Amygdala (tissue), 56 donors: ENCODE data around the gene NCAN.

Source experiments
- DNase-seq, 56 donors: peaks; one replicate each; lab custom pipeline; 2025; lab: John Stamatoyannopoulos, UW

The NCAN gene

GRCh38 chr19:19257836-19258588 is 46.3 kb downstream of the NCAN start:
- DNase-seq = no peak

GRCh38 chr19:19258589-19259338 is 47.0 kb downstream of the NCAN start:
- DNase-seq = no peak

- peak in 18 of 56 donors; percentile 2 to 59 (median 26) for DNase-seq
Measured at GRCh38 chr19:19259741-19260140, 48.0 kb downstream of the NCAN start.

DNA sequence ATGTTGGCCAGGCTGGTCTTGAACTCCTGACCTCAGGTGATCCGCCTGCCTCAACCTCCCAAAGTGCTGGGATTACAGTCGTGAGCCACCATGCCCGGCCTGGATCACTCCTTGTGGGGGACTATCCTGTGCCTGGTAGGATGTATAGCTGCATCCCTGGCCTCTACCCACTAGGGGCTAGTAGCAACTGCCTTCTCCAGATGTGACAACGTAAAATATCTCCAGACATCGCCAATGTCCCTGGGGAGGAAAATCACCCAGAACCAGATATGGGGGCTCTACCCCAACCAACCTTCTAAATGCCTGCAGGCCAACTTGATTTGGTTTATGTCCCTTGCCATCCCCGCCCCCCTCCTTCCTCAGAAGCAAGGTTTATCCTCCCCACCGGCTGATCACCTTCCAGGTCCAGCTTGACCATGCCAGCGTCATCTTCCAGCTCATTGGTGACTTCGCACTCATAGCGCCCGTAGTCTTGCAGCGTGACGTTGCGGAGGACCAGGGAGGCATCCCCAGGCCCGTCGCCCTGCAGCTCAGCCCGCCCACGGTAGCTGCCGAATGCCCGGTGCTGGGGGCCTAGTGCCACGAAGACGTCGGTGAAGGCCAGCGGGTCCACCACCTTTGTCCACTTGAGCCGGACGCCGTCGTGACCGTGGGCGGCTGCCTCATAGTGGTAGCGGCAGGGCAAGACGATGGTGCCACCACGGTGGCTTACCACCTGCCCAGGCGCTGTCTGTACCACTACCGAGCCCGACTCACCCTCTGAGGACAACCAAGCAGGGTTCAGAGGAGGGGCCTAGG is 48.9 kb downstream of the NCAN start:
- no peak for DNase-seq

DNA sequence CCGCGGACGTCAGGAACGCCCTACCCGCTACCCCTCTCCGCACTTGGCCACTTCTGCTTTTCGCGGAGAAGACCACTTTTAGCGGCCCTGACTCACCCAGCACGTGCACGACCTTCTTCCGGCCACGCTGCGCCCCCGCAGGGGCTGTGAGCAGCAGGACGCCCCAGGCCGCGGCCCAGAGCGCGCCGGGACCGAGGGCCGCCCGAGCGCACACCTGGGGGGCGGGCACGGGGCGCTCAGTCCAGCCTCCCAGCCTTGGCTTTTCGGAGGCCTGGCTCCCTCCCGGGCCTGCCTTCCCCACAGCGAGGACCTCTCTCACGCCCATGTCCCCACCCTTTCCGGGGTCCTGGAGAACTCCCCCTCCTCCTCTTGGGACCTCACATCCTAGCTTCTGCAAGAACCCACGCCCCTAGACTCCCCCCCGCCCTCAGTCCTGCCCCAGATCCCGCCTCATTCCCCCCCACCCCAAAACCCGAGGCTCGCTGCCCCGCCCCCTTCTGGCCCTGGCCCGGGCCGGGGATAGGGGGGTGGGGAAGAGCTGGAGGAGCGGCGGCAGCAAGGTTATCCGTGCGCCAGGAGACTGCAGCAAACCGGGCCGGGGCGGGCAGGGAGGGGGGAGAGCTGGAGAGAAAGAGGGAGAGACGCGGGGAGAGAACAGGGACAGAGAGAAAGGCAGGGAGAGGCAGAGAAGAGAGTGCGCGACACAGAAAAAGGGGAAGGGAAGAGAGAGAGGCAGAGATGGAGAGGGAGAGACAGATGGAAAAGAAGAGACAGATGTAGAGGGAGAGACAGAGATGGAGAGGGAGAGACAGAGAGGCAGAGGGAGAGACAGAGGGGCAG is 49.8 kb downstream of the NCAN start:
- DNase-seq = peak in 2 of 56 donors; percentile 20 to 27

GRCh38 chr19:19262190-19263057 is 50.7 kb downstream of the NCAN start:
- DNase-seq = no peak

DNA sequence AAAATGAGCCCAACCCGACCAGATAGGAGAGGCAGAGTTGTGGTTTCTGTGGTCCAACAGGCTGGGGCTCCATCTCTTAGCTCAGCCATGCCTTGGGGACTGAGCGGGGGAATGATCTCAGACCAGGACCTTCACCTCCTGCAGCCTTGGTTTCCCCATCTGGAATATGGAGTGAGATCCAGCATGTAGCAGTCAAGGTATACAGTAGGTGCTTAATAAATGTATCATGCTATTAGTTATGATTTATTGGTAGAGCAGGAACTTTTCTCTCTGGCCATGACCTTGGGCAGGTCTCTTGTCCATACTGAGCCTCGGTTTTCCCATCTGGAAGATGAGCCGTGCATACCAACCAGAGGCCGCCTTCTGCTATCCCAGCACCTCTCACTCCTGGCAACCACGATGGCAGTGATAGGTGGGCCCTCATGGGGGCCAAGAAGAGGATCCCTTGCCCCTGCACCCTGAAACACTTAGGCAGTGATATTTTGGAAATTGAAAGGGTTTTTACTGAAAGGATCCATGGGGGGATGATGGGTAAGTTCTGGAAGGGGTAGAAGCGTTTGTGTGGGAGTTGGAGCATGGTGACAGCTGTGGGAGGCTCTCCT is 52.2 kb downstream of the NCAN start:
- DNase-seq = no peak

- DNase-seq = no peak
Measured at GRCh38 chr19:19267305-19267704, 55.5 kb downstream of the NCAN start.

DNA sequence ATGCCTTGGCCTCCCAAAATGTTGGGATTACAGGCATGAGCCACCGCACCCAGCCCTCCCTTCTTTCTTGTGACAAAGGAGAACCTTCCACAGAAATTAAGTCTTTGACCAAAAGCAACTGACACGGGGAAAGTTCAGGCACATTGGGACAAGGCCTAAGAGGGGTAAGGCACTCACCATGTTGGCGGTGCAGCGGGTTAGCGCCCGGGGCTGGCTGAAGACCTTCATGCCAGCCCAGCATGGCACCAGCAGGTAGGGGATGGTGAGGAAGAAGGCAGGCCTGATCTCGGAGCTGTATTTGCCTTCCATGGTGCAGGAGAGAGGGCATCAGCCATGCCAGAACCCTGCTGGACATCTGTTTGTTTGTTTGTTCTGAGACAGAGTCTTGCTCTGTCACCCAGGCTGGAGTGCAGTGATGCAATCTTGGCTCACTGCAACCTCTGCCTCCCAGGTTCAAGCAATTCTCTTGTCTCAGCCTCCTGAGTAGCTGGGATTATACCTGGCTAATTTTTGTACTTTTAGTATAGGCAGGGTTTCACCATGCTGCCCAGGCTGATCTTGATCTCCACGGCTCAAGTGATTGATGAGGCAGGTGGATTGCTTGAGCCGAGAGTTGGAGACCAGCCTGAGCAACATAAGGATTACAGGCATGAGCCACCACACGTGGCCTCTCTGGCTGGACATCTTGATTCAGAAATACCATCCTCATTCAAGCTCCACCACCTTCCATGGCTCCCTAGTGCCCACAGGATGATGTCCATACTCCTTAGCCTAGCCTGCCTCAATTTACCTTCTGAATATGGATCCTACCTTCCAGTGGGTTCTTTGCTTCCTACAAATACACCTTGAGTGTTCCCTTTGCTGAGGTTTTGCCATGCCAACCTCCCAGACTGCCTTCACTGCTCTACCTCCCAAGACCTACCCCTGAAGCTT is 57.0 kb downstream of the NCAN start:
- DNase-seq = no peak

DNA sequence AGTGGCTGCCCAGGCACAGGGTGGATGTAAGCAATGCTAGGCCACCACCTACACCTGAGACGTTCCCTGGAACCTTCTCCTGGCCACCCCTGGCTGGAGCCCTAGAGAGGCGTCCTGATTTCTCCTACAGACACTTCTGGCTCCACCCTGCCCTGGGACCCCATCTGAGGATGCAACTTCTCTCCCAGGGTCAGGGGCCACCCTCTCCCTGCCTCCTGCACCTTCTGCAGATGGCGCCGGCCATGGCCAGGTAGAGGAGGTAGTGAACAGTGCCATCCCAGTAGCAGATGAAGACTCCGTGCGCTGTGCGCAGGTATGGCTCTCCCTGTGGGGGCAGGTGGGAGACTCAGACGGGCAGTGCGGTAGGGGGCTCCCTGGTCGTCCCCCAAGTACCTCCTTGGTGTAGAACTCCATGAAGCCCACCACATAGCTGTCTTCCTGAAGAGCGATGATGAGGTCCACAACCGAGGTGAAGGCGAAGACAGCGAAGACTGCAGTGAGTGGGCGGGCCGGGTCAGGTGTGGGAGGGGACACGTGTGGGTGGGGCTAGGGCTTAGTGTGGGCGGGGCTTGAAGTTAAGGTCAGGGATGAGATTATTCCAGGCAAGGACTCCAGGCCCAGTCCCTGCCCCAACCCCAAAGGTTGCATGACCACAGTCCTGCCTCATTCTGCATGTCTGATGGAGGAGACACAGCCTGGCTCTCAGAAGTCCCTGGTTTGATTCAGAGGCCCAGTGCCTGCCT is 58.4 kb downstream of the NCAN start:
- peak in 1 of 56 donors; percentile 20 for DNase-seq

- DNase-seq = no peak
Measured at GRCh38 chr19:19270749-19271571, 59.2 kb downstream of the NCAN start.

- no peak for DNase-seq
Measured at GRCh38 chr19:19271828-19272599, 60.3 kb downstream of the NCAN start.

- DNase-seq = no peak
Measured at GRCh38 chr19:19274146-19274545, 62.4 kb downstream of the NCAN start.

DNA sequence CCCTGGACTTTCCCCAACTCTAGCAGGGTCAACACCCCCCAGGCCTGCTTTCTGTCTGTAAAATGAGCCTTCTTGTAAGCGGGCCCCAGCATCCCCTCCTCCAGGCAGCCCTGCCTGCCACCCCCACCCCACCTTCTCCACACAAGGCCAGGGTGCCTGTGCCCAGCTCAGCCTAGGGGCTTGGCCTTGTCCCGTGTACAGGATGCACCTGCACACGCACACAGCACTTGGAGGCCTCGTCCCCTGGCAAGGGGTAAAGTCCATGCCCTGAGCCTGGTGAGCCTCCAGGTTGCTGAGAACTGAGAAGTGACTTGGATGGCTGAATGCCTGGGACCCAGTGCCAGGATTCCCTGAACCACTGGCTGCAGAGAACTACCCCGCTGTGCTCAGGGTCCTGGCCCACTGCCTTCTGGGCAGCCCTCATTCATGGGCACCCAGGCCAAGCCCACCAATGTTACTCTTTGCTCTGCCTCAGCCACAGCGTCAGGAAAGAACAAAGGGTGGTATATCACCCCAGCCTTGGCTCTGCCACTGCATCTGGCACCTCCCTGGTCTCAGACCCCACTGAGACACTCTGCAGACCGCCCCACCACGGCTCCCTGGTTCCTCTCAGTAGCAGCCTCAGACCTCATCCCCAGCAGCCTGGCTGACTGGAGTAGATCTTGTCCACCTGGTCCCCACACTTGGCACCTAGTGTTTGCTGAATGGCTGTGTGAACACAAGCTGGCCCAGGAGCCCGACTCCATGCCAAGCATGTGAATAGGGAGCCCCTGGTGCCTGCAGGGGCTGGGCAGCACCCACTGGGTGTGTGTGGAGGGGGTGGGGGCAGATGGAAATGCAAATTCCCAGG is 63.2 kb downstream of the NCAN start:
- peak in 1 of 56 donors; percentile 26 for DNase-seq
